ENCODE data around the gene ASB2. TPM values are rescaled to one million over a fixed set of nuclear protein-coding genes. Genes with fewer than 3 reads are reported as not detected.

Gene ASB2
- total and polyA plus RNA-seq, 2 of the 4 experiments (the other 2 are of a cell fraction), result 0.54 to 0.77 TPM

DNA sequence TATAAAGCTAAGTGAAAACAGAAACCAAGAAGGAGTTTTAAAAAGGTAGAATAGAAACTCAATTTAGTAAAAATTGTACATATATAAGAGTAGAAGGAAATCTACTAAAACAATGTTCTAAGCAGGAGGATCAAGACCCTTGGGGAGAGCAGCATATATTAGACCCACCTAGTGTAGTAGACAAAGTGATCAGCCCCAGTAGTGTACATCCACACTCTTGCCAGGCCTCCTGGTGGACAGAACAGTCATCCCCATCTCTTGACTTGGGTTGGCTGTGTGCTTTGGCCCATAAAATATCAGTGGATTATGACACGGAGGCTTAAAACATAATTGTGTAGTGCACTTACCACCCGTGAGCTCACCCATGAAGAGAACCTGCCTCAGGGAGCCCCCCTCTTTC is 38.9 kb upstream of the ASB2 start:
- H3K9me3 ChIP-seq (ENCODE audit: control insufficient read depth, insufficient read depth, low read length), result no peaks in the 10 kb centered on the region
- no TSS peak for BruUV-seq (replicated peaks)
- no peak overlapping the region for H3K18ac ChIP-seq (ENCODE audit: low read depth, low read length)
- no peak overlapping the region for H3K14ac ChIP-seq (replicated peaks; ENCODE audit: low read depth, low read length)
- no peak overlapping the region for H3K56ac ChIP-seq (ENCODE audit: extremely low read depth, insufficient read depth, low read length)
- H3K4me3 ChIP-seq (ENCODE audit: insufficient read depth, low read depth, low read length), result no peak overlapping the region
- dilution Hi-C loops (cut with HindIII; ENCODE audit: low sequenced_read_pairs, unreplicated experiment) (no loop called here), in situ Hi-C loops (cut with MboI; ENCODE audit: low sequenced_read_pairs) (no loop called here), intact Hi-C loops (cut with micrococcal nuclease) (no loop called here)
- no peak overlapping the region for H2BK120ac ChIP-seq (ENCODE audit: low read depth, low read length)
- H3K27ac ChIP-seq (ENCODE audit: insufficient read depth, low read length), result no peak overlapping the region
- no peak overlapping the region for H4K91ac ChIP-seq (ENCODE audit: insufficient read depth, low read depth, low read length)
- no peaks in the 10 kb centered on the region for H3K4me1 ChIP-seq (ENCODE audit: control insufficient read depth, insufficient read depth, low read length)
- no peak overlapping the region for H2BK15ac ChIP-seq (ENCODE audit: low read depth, low read length)
- CTCF ChIA-PET, result interaction anchor here (1.4 kb wide), 1 partner anchor 75 kb away, joined by 3 read pairs; no protein-coding TSS in a partner anchor
- H3K9ac ChIP-seq (ENCODE audit: low read depth, low read length), result no peak overlapping the region
- H2AK5ac ChIP-seq (ENCODE audit: low read depth, low read length), result no peak overlapping the region
- ATAC-seq (ENCODE audit: low read depth) (no peak), DNase-seq (no peak)
- H3K36me3 ChIP-seq (ENCODE audit: control insufficient read depth, insufficient read depth, low read length), result no peaks in the 10 kb centered on the region
- peaks cover 43% of the 10 kb centered on the region for H3K27me3 ChIP-seq (ENCODE audit: control insufficient read depth, insufficient read depth, low read length)
- no peak overlapping the region for H4K5ac ChIP-seq (ENCODE audit: low read depth, low read length)
- no peak overlapping the region for H3K4ac ChIP-seq (ENCODE audit: low read depth, low read length)
- no peak overlapping the region for H2BK20ac ChIP-seq (ENCODE audit: low read depth, low read length)
- POLR2A ChIA-PET (ENCODE audit: unreplicated experiment), result no interaction called here
- H3K4me2 ChIP-seq (ENCODE audit: low read depth, low read length), result no peak overlapping the region
- H2AK9ac ChIP-seq (replicated peaks; ENCODE audit: low read depth, low read length, poor library complexity), result no peak overlapping the region
- no peak overlapping the region for H2BK5ac ChIP-seq (ENCODE audit: low read depth, low read length, poor library complexity, severe bottlenecking)
- no peaks in the 10 kb centered on the region for H3K79me1 ChIP-seq (ENCODE audit: low read depth in 1 of 2, low read length in 2 of 2)
- no peak overlapping the region for H4K8ac ChIP-seq (ENCODE audit: low read depth in 2 of 2, low read length in 2 of 2)
- H3K23ac ChIP-seq (ENCODE audit: low read depth, low read length), result no peak overlapping the region
- no peaks in the 10 kb centered on the region for H3K9me1 ChIP-seq (ENCODE audit: insufficient read depth, low read length)
- H4K20me1 ChIP-seq (ENCODE audit: insufficient read depth, low read length), result no peaks in the 10 kb centered on the region
- TF ChIP-seq RAD21 (IDR thresholded peaks at IDR 0.05; ENCODE audit: low read length) (no peak), CHD1 (IDR thresholded peaks at IDR 0.05; ENCODE audit: low read depth, low read length) (no peak)
- no CpG with 5 or more reads among the region's 2 CpGs for WGBS, 2 experiments (ENCODE audit: extremely low coverage in 2 of 2, insufficient read length in 1 of 2)
- H2AFZ ChIP-seq (replicated peaks; ENCODE audit: low read length, poor library complexity), result no peak overlapping the region

Data from IMR-90 (cell line).